HepG2 (cell line): Measurements from ENCODE around the gene PFN1. TPM values are rescaled to one million over a fixed set of nuclear protein-coding genes. Genes with fewer than 3 reads are reported as not detected.

ENCODE experiments used
- ARID4A ChIP-seq: sonication (generic); formaldehyde crosslinking; IDR thresholded peaks from 2 replicates; pipeline ENCODE4 v1.5.0; 2020; ENCODE audit warnings: mild to moderate bottlenecking, missing genetic modification reagents, borderline replicate concordance
- FOXC1 ChIP-seq: sonication (generic); formaldehyde crosslinking; IDR thresholded peaks from 2 replicates; pipeline ENCODE4 v1.8.0; 2022; ENCODE audit warnings: mild to moderate bottlenecking, missing genetic modification reagents, borderline replicate concordance
- GATA4 ChIP-seq: sonication (generic); IDR thresholded peaks from 2 replicates; pipeline ENCODE4 v1.6.1; 2016; ENCODE audit warnings: antibody characterized with exemption, low read depth, borderline replicate concordance
- HES4 ChIP-seq: sonication (generic); formaldehyde crosslinking; IDR thresholded peaks from 2 replicates; pipeline ENCODE4 v1.9.0; 2021; ENCODE audit warnings: mild to moderate bottlenecking, missing genetic modification reagents, borderline replicate concordance
- LCORL ChIP-seq, 2 experiments: fragments of 450-650 bp in 1 of 2; sonication (generic) in 1 of 2; formaldehyde crosslinking in 1 of 2; IDR thresholded peaks; 2 replicates each; pipeline versions ENCODE4 v1.5.0 to v1.6.1; 2017 to 2020; ENCODE audit warnings: antibody characterized with exemption in 1 of 2, missing genetic modification reagents in 1 of 2
- MXI1 ChIP-seq: IDR thresholded peaks from 3 replicates; pipeline ENCODE4 v1.6.1; 2012; ENCODE audit warnings: low read depth, low read length, inconsistent platforms, borderline replicate concordance
- MZF1 ChIP-seq: sonication (generic); formaldehyde crosslinking; IDR thresholded peaks from 2 replicates; pipeline ENCODE4 v1.8.1; 2023; ENCODE audit warnings: mild to moderate bottlenecking, missing genetic modification reagents, borderline replicate concordance
- SMAD1 ChIP-seq: sonication (generic); formaldehyde crosslinking; IDR thresholded peaks from 2 replicates; pipeline ENCODE4 v1.4.0; 2020; ENCODE audit warnings: missing genetic modification reagents, low read depth, mild to moderate bottlenecking, borderline replicate concordance
- TBX2 ChIP-seq: sonication (generic); formaldehyde crosslinking; IDR thresholded peaks from 2 replicates; pipeline ENCODE4 v1.5.0; 2020; ENCODE audit warnings: missing genetic modification reagents, mild to moderate bottlenecking, borderline replicate concordance
- UBTF ChIP-seq: sonication (generic); formaldehyde crosslinking; IDR thresholded peaks from 2 replicates; pipeline ENCODE4 v1.4.0; 2020; ENCODE audit warnings: mild to moderate bottlenecking, missing genetic modification reagents
- ZBED4 ChIP-seq: sonication (generic); formaldehyde crosslinking; IDR thresholded peaks from 2 replicates; pipeline ENCODE4 v1.4.0; 2020; ENCODE audit warnings: missing genetic modification reagents, borderline replicate concordance
- ZNF232 ChIP-seq: sonication (generic); formaldehyde crosslinking; IDR thresholded peaks from 2 replicates; pipeline ENCODE4 v1.4.0; 2020; ENCODE audit warnings: missing genetic modification reagents, borderline replicate concordance
- ZNF24 ChIP-seq: fragments of 450-650 bp; IDR thresholded peaks from 2 replicates; pipeline ENCODE4 v1.6.1; 2017; ENCODE audit warnings: antibody characterized with exemption, mild to moderate bottlenecking
- ZNF414 ChIP-seq: sonication (generic); formaldehyde crosslinking; IDR thresholded peaks from 2 replicates; pipeline ENCODE4 v1.5.0; 2020; ENCODE audit warnings: missing genetic modification reagents
- ZNF547 ChIP-seq: sonication (generic); formaldehyde crosslinking; IDR thresholded peaks from 2 replicates; pipeline ENCODE4 v1.5.1; 2020; ENCODE audit warnings: mild to moderate bottlenecking, missing genetic modification reagents
- ZSCAN20 ChIP-seq: sonication (generic); formaldehyde crosslinking; IDR thresholded peaks from 2 replicates; pipeline ENCODE4 v1.4.0; 2020; ENCODE audit warnings: missing genetic modification reagents, mild to moderate bottlenecking, borderline replicate concordance
- polyA plus RNA-seq, 8 experiments: library from polyadenylated mRNA; depleted of rRNA in 3 of 8; stranded (reverse) in 7 of 8; unstranded in 1 of 8; fragments of >200 nt; fragmentation: Illumina TruSeq in 4 of 8; extraction: Trizol in 4 of 8; gene quantifications; 2 replicates each; pipeline versions ENCODE4 v1.2.1 to v1.2.3, GENCODE V29; 2011 to 2016; ENCODE audit warnings: low read depth in 4 of 8, missing spikeins in 1 of 8, mixed read lengths in 1 of 8; ENCODE audit not compliant: insufficient read depth in 1 of 8
- total RNA-seq, 5 experiments: library from RNA; depleted of rRNA; stranded (reverse); fragments of >200 nt; fragmentation: Illumina TruSeq; extraction: Trizol; gene quantifications; 2 replicates each; pipeline ENCODE4 v1.2.3, GENCODE V29; 2016; ENCODE audit warnings: low read depth in 1 of 5

The PFN1 gene
- total and polyA plus RNA-seq, 2 of the 13 experiments (the other 11 are each of a cell fraction or from before 2014, with no cell fraction given) = 494 to 613 TPM

GRCh38 chr17:4950075-4950745 is 1.9 kb upstream of the PFN1 start (continued):
- TF ChIP-seq ARID4A = peak; percentile 64; the same call in 1 of the 2 replicates
- TF ChIP-seq MZF1 = no peak
- peak; percentile 64; the same call in 1 of the 2 replicates for TF ChIP-seq ZNF414 (CRISPR knock-in tag)
- TF ChIP-seq ZNF24 = no peak
- peak; percentile 0; the same call in 1 of the 2 replicates for TF ChIP-seq TBX2 (CRISPR knock-in tag)
- peak; percentile 70 for TF ChIP-seq UBTF (CRISPR knock-in tag)
- TF ChIP-seq SMAD1 (CRISPR knock-in tag) = no peak
- TF ChIP-seq FOXC1 (CRISPR knock-in tag) = peak; percentile 43; the same call in 1 of the 2 replicates
- TF ChIP-seq ZNF547 = peak; percentile 32; the same call in 1 of the 2 replicates
- 0 out of 2 replicates have a peak, but pooled peaks have one; percentile 4 for TF ChIP-seq HES4 (CRISPR knock-in tag)
- 0 out of 2 replicates have a peak, but pooled peaks have one; percentile 5 for TF ChIP-seq GATA4
- TF ChIP-seq ZSCAN20 (CRISPR knock-in tag) = peak; percentile 48; the same call in 1 of the 2 replicates
- no peak for TF ChIP-seq LCORL (IDR thresholded peaks at IDR 0.05)
- peak; percentile 58; the same call in 1 of the 2 replicates for TF ChIP-seq LCORL (CRISPR knock-in tag; IDR thresholded peaks at IDR 0.05)
- TF ChIP-seq ZBED4 = no peak
- TF ChIP-seq ZNF232 (CRISPR knock-in tag) = 0 out of 2 replicates have a peak, but pooled peaks have one; percentile 6
- 0 out of 3 replicates have a peak, but pooled peaks have one; percentile 2 for TF ChIP-seq MXI1
